ENCODE measurements around the gene ZYG11A. TPM values are rescaled to one million over a fixed set of nuclear protein-coding genes. Genes with fewer than 3 reads are reported as not detected.

ZYG11A gene
- total RNA-seq, 1 experiment from 2014 or later = 0.36 TPM

GRCh38 chr1:52917581-52917980 is 75.0 kb downstream of the ZYG11A start:
- no peaks in the 10 kb centered on the region for H3K9me3 ChIP-seq (ENCODE audit: control insufficient read depth, insufficient read depth, low read depth, low read length)
- POLR2A ChIA-PET = interaction anchor here (0.6 to 0.7 kb wide), 3 partner anchors 10 to 197 kb away, joined by 4 to 11 read pairs (median 5); partner anchors contain the start of gene SCP2
- CTCF ChIA-PET = interaction anchor here (0.6 kb wide), 1 partner anchor 33 kb away, joined by 3 read pairs; no protein-coding TSS in a partner anchor
- in situ Hi-C loops (cut with HindIII; ENCODE audit: low pct_unique_long_range_greater_than_20kb, low sequenced_read_pairs) (no loop called here), intact Hi-C loops (cut with micrococcal nuclease; ENCODE audit: unreplicated experiment) (no loop called here)
- H3K27ac ChIP-seq (ENCODE audit: low read length) = no peak overlapping the region
- TF ChIP-seq POLR2AphosphoS5 (IDR thresholded peaks at IDR 0.05; ENCODE audit: low read depth, low read length) (no peak), SIN3A (IDR thresholded peaks at IDR 0.05; ENCODE audit: borderline replicate concordance, insufficient read depth, low read depth, low read length) (no peak), REST (IDR thresholded peaks at IDR 0.05; ENCODE audit: insufficient read depth in 1 of 2, low read depth in 2 of 2, low read length in 1 of 2) (no peak), TCF7L2 (IDR thresholded peaks at IDR 0.05; ENCODE audit: low read depth, low read length) (no peak), CTCF (IDR thresholded peaks at IDR 0.05) (no peak)
- H3K36me3 ChIP-seq (ENCODE audit: control insufficient read depth, insufficient read depth, low read length) = no peaks in the 10 kb centered on the region
- no peaks in the 10 kb centered on the region for H3K27me3 ChIP-seq (ENCODE audit: control insufficient read depth, insufficient read depth, low read length)
- 0 out of 2 replicates have a peak, but pooled peaks cover 2% of the 10 kb centered on the region for H3K4me1 ChIP-seq (ENCODE audit: control insufficient read depth, insufficient read depth, low read length)
- no TSS peak for BruUV-seq (replicated peaks)
- no peak overlapping the region for H3K4me3 ChIP-seq (ENCODE audit: low read depth in 2 of 2, low read length in 2 of 2)
- no peak for DNase-seq (ENCODE audit: low read depth, low spot score)
- no peak for ATAC-seq

GRCh38 chr1:52918201-52918600 is 75.6 kb downstream of the ZYG11A start:
- no peaks in the 10 kb centered on the region for H3K27me3 ChIP-seq (ENCODE audit: control insufficient read depth, insufficient read depth, low read length)
- no TSS peak for BruUV-seq (replicated peaks)
- H3K4me1 ChIP-seq (ENCODE audit: control insufficient read depth, insufficient read depth, low read length) = 0 out of 2 replicates have a peak, but pooled peaks cover 2% of the 10 kb centered on the region
- ATAC-seq = no peak
- ChIA-PET POLR2A (interaction anchor here (0.6 kb wide), 2 partner anchors 9 to 144 kb away, joined by 4 to 11 read pairs; partner anchors contain the start of gene SCP2), CTCF (interaction anchor here (0.6 to 1.3 kb wide), 3 partner anchors 12 to 268 kb away, joined by 3 to 6 read pairs (median 3); no protein-coding TSS in a partner anchor)
- no peak overlapping the region for H3K4me3 ChIP-seq (ENCODE audit: low read depth in 2 of 2, low read length in 2 of 2)
- TF ChIP-seq CTCF (IDR thresholded peaks at IDR 0.05) (no peak), SIN3A (IDR thresholded peaks at IDR 0.05; ENCODE audit: borderline replicate concordance, insufficient read depth, low read depth, low read length) (no peak), REST (IDR thresholded peaks at IDR 0.05; ENCODE audit: insufficient read depth in 1 of 2, low read depth in 2 of 2, low read length in 1 of 2) (no peak), POLR2AphosphoS5 (IDR thresholded peaks at IDR 0.05; ENCODE audit: low read depth, low read length) (no peak), TCF7L2 (IDR thresholded peaks at IDR 0.05; ENCODE audit: low read depth, low read length) (no peak)
- no peak overlapping the region for H3K27ac ChIP-seq (ENCODE audit: low read length)
- no peaks in the 10 kb centered on the region for H3K36me3 ChIP-seq (ENCODE audit: control insufficient read depth, insufficient read depth, low read length)
- no peaks in the 10 kb centered on the region for H3K9me3 ChIP-seq (ENCODE audit: control insufficient read depth, insufficient read depth, low read depth, low read length)
- DNase-seq (ENCODE audit: low read depth, low spot score) = no peak
- in situ Hi-C loops (cut with HindIII; ENCODE audit: low pct_unique_long_range_greater_than_20kb, low sequenced_read_pairs) (no loop called here), intact Hi-C loops (cut with micrococcal nuclease; ENCODE audit: unreplicated experiment) (no loop called here)

Measured in Panc1 (cell line).